GM12878 (cell line): ENCODE data around the gene PHLDA2. TPM values are rescaled to one million over a fixed set of nuclear protein-coding genes. Genes with fewer than 3 reads are reported as not detected.

Source experiments
- ASH2L ChIP-seq: fragments of 300-600, 200-600 bp; sonication (generic); IDR thresholded peaks from 2 replicates; pipeline ENCODE4 v1.6.1; 2017; ENCODE audit warnings: low read depth, mild to moderate bottlenecking, borderline replicate concordance
- CHD2 ChIP-seq: IDR thresholded peaks from 2 replicates; pipeline ENCODE4 v1.6.1; 2011; ENCODE audit warnings: low read depth, low read length, improper control_type of control experiment, borderline replicate concordance
- EP300 ChIP-seq, 2 experiments: fragments of 150-350 bp in 1 of 2; IDR thresholded peaks; 2 replicates each; pipeline ENCODE4 v1.6.1; 2011 to 2012; ENCODE audit warnings: low read depth in 2 of 2, low read length in 2 of 2, borderline replicate concordance in 1 of 2, improper control_type of control experiment in 1 of 2, inconsistent platforms in 1 of 2; ENCODE audit not compliant: control insufficient read depth in 1 of 2
- HSF1 ChIP-seq: fragments of 150-350 bp; IDR thresholded peaks from 2 replicates; pipeline ENCODE4 v1.6.1; 2014; ENCODE audit warnings: mild to moderate bottlenecking, low read depth, low read length
- RCOR1 ChIP-seq: conservative IDR thresholded peaks from 2 replicates; pipeline ENCODE4 v1.6.1; 2012; ENCODE audit warnings: low read depth, low read length, improper control_type of control experiment
- RFX5 ChIP-seq: IDR thresholded peaks from 2 replicates; pipeline ENCODE4 v1.6.1; 2011; ENCODE audit warnings: low read depth, low read length, improper control_type of control experiment
- SREBF1 ChIP-seq: IDR thresholded peaks from 2 replicates; pipeline ENCODE4 v1.6.1; 2012; ENCODE audit warnings: mild to moderate bottlenecking, low read length
- WRNIP1 ChIP-seq: IDR thresholded peaks from 2 replicates; pipeline ENCODE4 v1.6.1; 2011; ENCODE audit warnings: low read depth, low read length, improper control_type of control experiment, borderline replicate concordance
- ZBTB11 ChIP-seq: fragments of 450-650 bp; formaldehyde crosslinking; IDR thresholded peaks from 2 replicates; pipeline ENCODE4 v1.5.0; 2022; ENCODE audit warnings: mild to moderate bottlenecking, missing genetic modification characterization
- ZNF207 ChIP-seq: fragments of 450-650 bp; IDR thresholded peaks from 2 replicates; pipeline ENCODE4 v1.6.1; 2014; ENCODE audit warnings: antibody characterized with exemption, mild to moderate bottlenecking, borderline replicate concordance
- polyA plus RNA-seq, 11 experiments: library from polyadenylated mRNA; depleted of rRNA in 4 of 11; unstranded in 6 of 11; stranded (reverse) in 5 of 11; fragments of >200 nt; fragmentation: Nextera tagmentation in 4 of 11; fragmentation: Illumina TruSeq in 1 of 11; extraction: Ambion mirVana in 4 of 11; extraction: Trizol in 1 of 11; gene quantifications; 1 replicate in 1 of 11; 2 replicates in 10 of 11; pipeline versions ENCODE4 v1.2.1 to v1.2.3, GENCODE V29; 2011 to 2016; ENCODE audit warnings: inconsistent platforms in 2 of 11, missing spikeins in 2 of 11, low read depth in 1 of 11
- total RNA-seq, 4 experiments: library from RNA; depleted of rRNA in 3 of 4; stranded (reverse); fragments of >200 nt in 3 of 4; fragmentation: Illumina TruSeq in 1 of 4; extraction: Trizol in 1 of 4; gene quantifications; 2 replicates each; pipeline versions ENCODE4 v1.2.1 to v1.2.3, GENCODE V29; 2013 to 2021

Gene PHLDA2
- total and polyA plus RNA-seq, 10 of the 15 experiments (the other 5 are each of a cell fraction or from before 2014, with no cell fraction given): 0.15 to 0.49 (median 0.16) TPM; not detected in 7

- no peak for TF ChIP-seq WRNIP1
- TF ChIP-seq ASH2L: no peak
- no peak for TF ChIP-seq HSF1
- TF ChIP-seq EP300 (IDR thresholded peaks at IDR 0.05; ENCODE audit: borderline replicate concordance in 1 of 2, control insufficient read depth in 1 of 2, low read depth in 2 of 2, low read length in 2 of 2): no peak
- no peak for TF ChIP-seq RCOR1
- TF ChIP-seq ZBTB11 (CRISPR knock-in tag): no peak
- TF ChIP-seq CHD2: no peak
- TF ChIP-seq SREBF1: no peak
- no peak for TF ChIP-seq RFX5
- TF ChIP-seq ZNF207: no peak
Measured at GRCh38 chr11:2934611-2935239, 5.5 kb upstream of the PHLDA2 start (continued).
